ENCODE results near the gene EIF4E1B. TPM values are rescaled to one million over a fixed set of nuclear protein-coding genes. Genes with fewer than 3 reads are reported as not detected.

The EIF4E1B gene
- total RNA-seq, 1 donor from 2014 or later: not detected

DNA sequence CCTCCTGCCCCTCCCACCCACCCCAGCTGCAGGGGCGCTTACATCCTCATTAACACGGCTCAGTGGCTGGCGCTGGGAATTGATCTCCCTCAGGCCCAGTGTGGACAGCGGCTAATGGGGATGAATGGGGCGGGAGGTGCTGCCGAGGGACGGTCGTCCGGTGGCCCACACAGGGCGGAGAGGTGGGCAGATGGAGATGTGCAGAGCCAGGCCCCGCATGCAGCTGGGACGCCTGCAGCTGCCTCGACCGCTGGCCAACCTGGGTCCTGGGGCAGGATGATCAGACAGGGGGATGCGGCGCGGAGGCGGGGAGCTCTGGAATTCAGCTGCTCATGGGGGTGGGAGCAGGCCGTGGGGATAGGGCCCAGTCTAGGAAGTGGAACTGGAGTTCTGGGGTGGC, 34.4 kb downstream of the EIF4E1B start:
- H3K4me3 ChIP-seq: no peak overlapping the region
- H3K27ac ChIP-seq (replicated peaks): no peak overlapping the region
- intact Hi-C loops (cut with micrococcal nuclease): loop anchor here (10.0 kb wide), 1 partner anchor 290 kb away; no protein-coding TSS in a partner anchor
- peaks cover 5% of the 10 kb centered on the region for H3K4me1 ChIP-seq
- peaks cover 71% of the 10 kb centered on the region for H3K27me3 ChIP-seq (ENCODE audit: low read depth)
- no peaks in the 10 kb centered on the region for H3K9me3 ChIP-seq (replicated peaks)
- H3K36me3 ChIP-seq: no peaks in the 10 kb centered on the region
- no peak for DNase-seq
- TF ChIP-seq, protein P1, sequence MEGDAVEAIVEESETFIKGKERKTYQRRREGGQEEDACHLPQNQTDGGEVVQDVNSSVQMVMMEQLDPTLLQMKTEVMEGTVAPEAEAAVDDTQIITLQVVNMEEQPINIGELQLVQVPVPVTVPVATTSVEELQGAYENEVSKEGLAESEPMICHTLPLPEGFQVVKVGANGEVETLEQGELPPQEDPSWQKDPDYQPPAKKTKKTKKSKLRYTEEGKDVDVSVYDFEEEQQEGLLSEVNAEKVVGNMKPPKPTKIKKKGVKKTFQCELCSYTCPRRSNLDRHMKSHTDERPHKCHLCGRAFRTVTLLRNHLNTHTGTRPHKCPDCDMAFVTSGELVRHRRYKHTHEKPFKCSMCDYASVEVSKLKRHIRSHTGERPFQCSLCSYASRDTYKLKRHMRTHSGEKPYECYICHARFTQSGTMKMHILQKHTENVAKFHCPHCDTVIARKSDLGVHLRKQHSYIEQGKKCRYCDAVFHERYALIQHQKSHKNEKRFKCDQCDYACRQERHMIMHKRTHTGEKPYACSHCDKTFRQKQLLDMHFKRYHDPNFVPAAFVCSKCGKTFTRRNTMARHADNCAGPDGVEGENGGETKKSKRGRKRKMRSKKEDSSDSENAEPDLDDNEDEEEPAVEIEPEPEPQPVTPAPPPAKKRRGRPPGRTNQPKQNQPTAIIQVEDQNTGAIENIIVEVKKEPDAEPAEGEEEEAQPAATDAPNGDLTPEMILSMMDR (IDR thresholded peaks at IDR 0.05; ENCODE audit: borderline replicate concordance): no peak

DNA sequence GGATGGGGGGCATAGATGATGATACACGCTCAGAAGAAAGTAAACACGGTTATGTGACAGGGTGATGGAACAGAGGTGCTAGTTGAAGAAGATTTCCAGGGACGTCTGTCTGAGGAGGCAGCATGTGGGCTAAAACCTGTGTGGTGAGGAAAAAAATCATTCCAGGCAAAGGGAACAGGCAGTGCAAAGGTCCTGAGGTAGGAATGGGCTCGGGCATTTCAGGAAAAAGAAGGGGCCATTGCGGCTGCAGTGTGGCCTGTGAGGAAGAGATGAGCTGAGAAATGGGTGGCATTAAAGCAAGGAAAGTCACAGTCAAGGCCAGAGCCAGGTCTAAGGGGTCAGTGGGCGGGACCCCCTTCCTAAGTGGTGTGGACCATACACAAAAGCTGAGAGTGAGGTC, 35.0 kb downstream of the EIF4E1B start:
- TF ChIP-seq, protein P1 (IDR thresholded peaks at IDR 0.05; ENCODE audit: borderline replicate concordance): no peak
- H3K4me1 ChIP-seq: peaks cover 5% of the 10 kb centered on the region
- no peaks in the 10 kb centered on the region for H3K36me3 ChIP-seq
- DNase-seq: no peak
- H3K4me3 ChIP-seq: no peak overlapping the region
- intact Hi-C loops (cut with micrococcal nuclease): loop anchor here (10.0 kb wide), 1 partner anchor 289 kb away; no protein-coding TSS in a partner anchor
- H3K27me3 ChIP-seq (ENCODE audit: low read depth): peaks cover 78% of the 10 kb centered on the region
- no peak overlapping the region for H3K27ac ChIP-seq (replicated peaks)
- no peaks in the 10 kb centered on the region for H3K9me3 ChIP-seq (replicated peaks)

GRCh38 chr5:176667637-176668036, 37.2 kb downstream of the EIF4E1B start:
- Histone ChIP-seq H3K4me1 (no peaks in the 10 kb centered on the region), H3K9me3 (replicated peaks) (no peaks in the 10 kb centered on the region), H3K4me3 (no peak overlapping the region), H3K27ac (replicated peaks) (no peak overlapping the region), H3K27me3 (ENCODE audit: low read depth) (peaks cover 93% of the 10 kb centered on the region), H3K36me3 (no peaks in the 10 kb centered on the region)
- intact Hi-C loops (cut with micrococcal nuclease): loop anchor here (10.0 kb wide), 1 partner anchor 287 kb away; no protein-coding TSS in a partner anchor
- TF ChIP-seq, protein P1 (IDR thresholded peaks at IDR 0.05; ENCODE audit: borderline replicate concordance): no peak
- DNase-seq: no peak

- peaks cover 75% of the 10 kb centered on the region for H3K27me3 ChIP-seq (ENCODE audit: low read depth)
These were observed 40.0 kb downstream of the EIF4E1B start for GRCh38 chr5:176670449-176670848.

DNA sequence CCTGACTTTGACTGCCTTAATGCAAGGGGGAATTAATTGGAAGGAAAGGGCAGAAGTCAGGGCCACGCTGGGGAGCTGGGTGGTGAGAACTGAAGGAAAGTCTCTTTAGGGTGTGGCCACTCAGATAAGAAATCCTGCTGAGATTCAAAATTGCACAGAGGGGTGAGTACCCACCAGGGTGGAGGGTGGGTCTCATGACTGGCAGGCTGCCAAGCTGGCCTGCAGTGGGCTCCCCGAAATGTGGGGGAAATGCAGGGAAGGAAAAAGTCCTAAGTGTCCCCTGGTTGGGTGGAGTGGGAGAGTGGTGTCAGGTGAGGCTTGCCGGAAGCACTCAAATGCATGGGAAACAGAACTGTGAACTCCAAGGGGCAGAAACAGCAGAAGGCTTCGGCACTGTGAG, 40.9 kb downstream of the EIF4E1B start:
- Histone ChIP-seq H3K4me1 (peaks cover 13% of the 10 kb centered on the region), H3K36me3 (no peaks in the 10 kb centered on the region), H3K9me3 (replicated peaks) (no peaks in the 10 kb centered on the region), H3K27me3 (ENCODE audit: low read depth) (peaks cover 66% of the 10 kb centered on the region), H3K27ac (replicated peaks) (no peak overlapping the region), H3K4me3 (no peak overlapping the region)
- TF ChIP-seq, protein P1 (IDR thresholded peaks at IDR 0.05; ENCODE audit: borderline replicate concordance): no peak
- intact Hi-C loops (cut with micrococcal nuclease): no loop called here
- no peak for DNase-seq

More at GRCh38 chr5:176670449-176670848, 40.0 kb downstream of the EIF4E1B start:
- DNase-seq: no peak
- H3K4me1 ChIP-seq: peaks cover 3% of the 10 kb centered on the region
- TF ChIP-seq, protein P1 (IDR thresholded peaks at IDR 0.05; ENCODE audit: borderline replicate concordance): no peak
- H3K9me3 ChIP-seq (replicated peaks): no peaks in the 10 kb centered on the region
- no peaks in the 10 kb centered on the region for H3K36me3 ChIP-seq
- H3K27ac ChIP-seq (replicated peaks): no peak overlapping the region
- intact Hi-C loops (cut with micrococcal nuclease): no loop called here
- H3K4me3 ChIP-seq: no peak overlapping the region

Measured in left ventricle myocardium inferior (tissue), 1 donor.